Measurements from ENCODE around the gene RABL6. TPM values are rescaled to one million over a fixed set of nuclear protein-coding genes. Genes with fewer than 3 reads are reported as not detected.

The RABL6 gene
- total and polyA plus RNA-seq, 3 donors from 2014 or later = 69.1 to 103 (median 95.1) TPM

- intact Hi-C loops (cut with DNase I; ENCODE audit: low total_unique reads) = no loop called here
- Histone ChIP-seq H3K9me3 (no peaks in the 10 kb centered on the region), H3K27me3 (no peaks in the 10 kb centered on the region), H3K27ac (no peak overlapping the region), H3K4me1 (peaks cover 8% of the 10 kb centered on the region), H3K4me3 (no peak overlapping the region), H3K36me3 (ENCODE audit: low read depth, missing control alignments) (no peaks in the 10 kb centered on the region)
- TF ChIP-seq POLR2A (IDR thresholded peaks at IDR 0.05) (no peak), CTCF (IDR thresholded peaks at IDR 0.05) (no peak)
- 85 to 90% methylated on average over 13 of the region's 13 CpGs for WGBS, 2 donors
- DNase-seq = no peak
Observed at GRCh38 chr9:136890661-136891060, 82.9 kb downstream of the RABL6 start.

Small RNA genes within 50 kb of the gene (microRNA-seq; reads per million reads assigned to microRNA genes)
- gene MIR4292 (ENCODE audit: borderline number of aligned reads in 2 of 2, borderline replicate concordance in 1 of 2) (0 reads per million in 2 donors), gene MIR4479 (ENCODE audit: borderline number of aligned reads in 2 of 2, borderline replicate concordance in 1 of 2) (0 to 2.1 reads per million in 2 donors)

Small RNA genes within 50 kb of the gene (small RNA-seq; reads per million reads assigned to genes)
- gene AL355987.2 (0 reads per million in 2 donors), gene ATP6V1G1P3 (0 to 0.18 reads per million in 2 donors), gene MIR4292 (0 reads per million in 2 donors), gene MIR4479 (0 reads per million in 2 donors)

Other genes with a start within 250 kb of the RABL6 start
- gene EGFL7, start 145.0 kb upstream of the RABL6 start, total RNA-seq = 100 to 1,000 TPM; 101 to 106 TPM
- gene EGFL7, start 145.0 kb upstream of the RABL6 start, polyA plus RNA-seq (ENCODE audit: insufficient read depth, low read depth, low replicate concordance) = 68.5 TPM
- gene AGPAT2, start 120.5 kb upstream of the RABL6 start, total RNA-seq = 10 to 100 TPM; 46.6 to 52.7 TPM
- 34.2 TPM for gene AGPAT2, start 120.5 kb upstream of the RABL6 start, polyA plus RNA-seq (ENCODE audit: insufficient read depth, low read depth, low replicate concordance)
- gene DIPK1B, start 95.4 kb upstream of the RABL6 start, total RNA-seq = 10 to 100 TPM; 28.7 to 36.2 TPM
- 23.3 TPM for gene DIPK1B, start 95.4 kb upstream of the RABL6 start, polyA plus RNA-seq (ENCODE audit: insufficient read depth, low read depth, low replicate concordance)
- 10 to 100 TPM in 1 of 2 donors, 1 to 10 TPM in 1; 8.3 to 11.7 TPM for gene LCN10, start 65.0 kb upstream of the RABL6 start, total RNA-seq
- gene LCN10, start 65.0 kb upstream of the RABL6 start, polyA plus RNA-seq (ENCODE audit: insufficient read depth, low read depth, low replicate concordance) = 8.7 TPM
- gene LCN6, start 59.4 kb upstream of the RABL6 start, total RNA-seq = 10 to 100 TPM; 11.3 to 19.1 TPM
- gene LCN6, start 59.4 kb upstream of the RABL6 start, polyA plus RNA-seq (ENCODE audit: insufficient read depth, low read depth, low replicate concordance) = 7.8 TPM
- gene LCN8, start 49.7 kb upstream of the RABL6 start, total RNA-seq = not detected
- 2.0 TPM for gene LCN8, start 49.7 kb upstream of the RABL6 start, polyA plus RNA-seq (ENCODE audit: insufficient read depth, low read depth, low replicate concordance)
- under 1 TPM in 1 of 2 donors, not detected in 1; 0.68 TPM for gene LCN15, start 43.4 kb upstream of the RABL6 start, total RNA-seq
- 0.41 TPM for gene LCN15, start 43.4 kb upstream of the RABL6 start, polyA plus RNA-seq (ENCODE audit: insufficient read depth, low read depth, low replicate concordance)
- gene TMEM141, start 16.6 kb upstream of the RABL6 start, total RNA-seq = 100 to 1,000 TPM; 108 to 127 TPM
- 80.4 TPM for gene TMEM141, start 16.6 kb upstream of the RABL6 start, polyA plus RNA-seq (ENCODE audit: insufficient read depth, low read depth, low replicate concordance)
- gene CCDC183, start 11.6 kb upstream of the RABL6 start, total RNA-seq = 10 to 100 TPM; 41.1 to 59.8 TPM
- 37.8 TPM for gene CCDC183, start 11.6 kb upstream of the RABL6 start, polyA plus RNA-seq (ENCODE audit: insufficient read depth, low read depth, low replicate concordance)
- gene AJM1, start 34.5 kb downstream of the RABL6 start, total RNA-seq = 10 to 100 TPM; 13.1 to 24.6 TPM
- gene AJM1, start 34.5 kb downstream of the RABL6 start, polyA plus RNA-seq (ENCODE audit: insufficient read depth, low read depth, low replicate concordance) = 4.0 TPM
- 100 to 1,000 TPM; 134 to 146 TPM for gene PHPT1, start 41.5 kb downstream of the RABL6 start, total RNA-seq
- gene PHPT1, start 41.5 kb downstream of the RABL6 start, polyA plus RNA-seq (ENCODE audit: insufficient read depth, low read depth, low replicate concordance) = 146 TPM
- gene MAMDC4, start 44.4 kb downstream of the RABL6 start, total RNA-seq = 10 to 100 TPM; 18.3 to 21.9 TPM
- 8.1 TPM for gene MAMDC4, start 44.4 kb downstream of the RABL6 start, polyA plus RNA-seq (ENCODE audit: insufficient read depth, low read depth, low replicate concordance)
- gene EDF1, start 58.4 kb downstream of the RABL6 start, total RNA-seq = 100 to 1,000 TPM; 278 to 330 TPM
- 368 TPM for gene EDF1, start 58.4 kb downstream of the RABL6 start, polyA plus RNA-seq (ENCODE audit: insufficient read depth, low read depth, low replicate concordance)
- gene TRAF2, start 78.6 kb downstream of the RABL6 start, total RNA-seq = 10 to 100 TPM; 23.7 to 32.9 TPM
- 21.9 TPM for gene TRAF2, start 78.6 kb downstream of the RABL6 start, polyA plus RNA-seq (ENCODE audit: insufficient read depth, low read depth, low replicate concordance)
- 100 to 1,000 TPM; 509 to 749 TPM for gene FBXW5, start 136.8 kb downstream of the RABL6 start, total RNA-seq
- 452 TPM for gene FBXW5, start 136.8 kb downstream of the RABL6 start, polyA plus RNA-seq (ENCODE audit: insufficient read depth, low read depth, low replicate concordance)
- gene C8G, start 137.3 kb downstream of the RABL6 start, total RNA-seq = 1 to 10 TPM; 4.6 to 4.9 TPM
- 4.6 TPM for gene C8G, start 137.3 kb downstream of the RABL6 start, polyA plus RNA-seq (ENCODE audit: insufficient read depth, low read depth, low replicate concordance)
- gene LCN12, start 144.3 kb downstream of the RABL6 start, total RNA-seq = 10 to 100 TPM; 11.5 to 27.8 TPM
- 27.1 TPM for gene LCN12, start 144.3 kb downstream of the RABL6 start, polyA plus RNA-seq (ENCODE audit: insufficient read depth, low read depth, low replicate concordance)
- 1,000 to 10,000 TPM; 5,554 to 5,948 TPM for gene PTGDS, start 169.6 kb downstream of the RABL6 start, total RNA-seq
- 4,976 TPM for gene PTGDS, start 169.6 kb downstream of the RABL6 start, polyA plus RNA-seq (ENCODE audit: insufficient read depth, low read depth, low replicate concordance)
- gene LCNL1, start 175.0 kb downstream of the RABL6 start, total RNA-seq = 100 to 1,000 TPM in 1 of 2 donors, 10 to 100 TPM in 1; 59.3 to 131 TPM
- gene LCNL1, start 175.0 kb downstream of the RABL6 start, polyA plus RNA-seq (ENCODE audit: insufficient read depth, low read depth, low replicate concordance) = 17.5 TPM
- gene PAXX, start 184.5 kb downstream of the RABL6 start, total RNA-seq = 10 to 100 TPM; 47.8 to 56.6 TPM
- gene PAXX, start 184.5 kb downstream of the RABL6 start, polyA plus RNA-seq (ENCODE audit: insufficient read depth, low read depth, low replicate concordance) = 25.9 TPM
- 1 to 10 TPM; 1.8 to 1.9 TPM for gene CLIC3, start 188.6 kb downstream of the RABL6 start, total RNA-seq
- gene CLIC3, start 188.6 kb downstream of the RABL6 start, polyA plus RNA-seq (ENCODE audit: insufficient read depth, low read depth, low replicate concordance) = 2.8 TPM
- gene ABCA2, start 220.3 kb downstream of the RABL6 start, total RNA-seq = 10 to 100 TPM; 56.0 to 65.5 TPM
- 33.6 TPM for gene ABCA2, start 220.3 kb downstream of the RABL6 start, polyA plus RNA-seq (ENCODE audit: insufficient read depth, low read depth, low replicate concordance)
- under 1 TPM; 0.06 to 0.24 TPM for gene FUT7, start 224.1 kb downstream of the RABL6 start, total RNA-seq
- gene FUT7, start 224.1 kb downstream of the RABL6 start, polyA plus RNA-seq (ENCODE audit: insufficient read depth, low read depth, low replicate concordance) = 0.24 TPM
- 100 to 1,000 TPM in 1 of 2 donors, 10 to 100 TPM in 1; 75.9 to 103 TPM for gene NPDC1, start 238.2 kb downstream of the RABL6 start, total RNA-seq
- 47.7 TPM for gene NPDC1, start 238.2 kb downstream of the RABL6 start, polyA plus RNA-seq (ENCODE audit: insufficient read depth, low read depth, low replicate concordance)
- 1 to 10 TPM; 5.7 to 9.6 TPM for gene ENTPD2, start 246.1 kb downstream of the RABL6 start, total RNA-seq
- 8.5 TPM for gene ENTPD2, start 246.1 kb downstream of the RABL6 start, polyA plus RNA-seq (ENCODE audit: insufficient read depth, low read depth, low replicate concordance)